Right kidney (tissue), 9 donors: ENCODE results near the gene WDHD1.
"Not testable (repeated sequence)": the region's sequence is repeated elsewhere in the genome, so short reads cannot be mapped to it uniquely, and the experiment has no call there.

Source experiments
- DNase-seq: peaks from one replicate; pipeline ENCODE4 v3.0.0-alpha.2; 2016
- long read RNA-seq, 8 donors: transcript quantifications; one replicate each; lab custom pipeline, GENCODE V29; 2026

The WDHD1 gene
- long read RNA-seq, donor 1 = 0 reads
- long read RNA-seq, donor 2, partial matches to known transcripts = 0 of 1 reads
- long read RNA-seq, donor 2, other reads (novel, unspliced or antisense) = 0 of 1 reads
- long read RNA-seq, donor 3, full-length matches to known transcripts = 1 of 1 reads
- long read RNA-seq, donor 3, partial matches to known transcripts = 0 of 1 reads
- long read RNA-seq, donor 3, other reads (novel, unspliced or antisense) = 0 of 1 reads
- long read RNA-seq, donor 4, full-length matches to known transcripts = 2 of 2 reads
- long read RNA-seq, donor 4, partial matches to known transcripts = 0 of 2 reads
- long read RNA-seq, donor 4, other reads (novel, unspliced or antisense) = 0 of 2 reads
- long read RNA-seq, donor 5 = 0 reads
- long read RNA-seq, donor 6 = 0 reads
- long read RNA-seq, donor 7 = 0 reads
- long read RNA-seq, donor 8, full-length matches to known transcripts = 1 of 1 reads
- long read RNA-seq, donor 8, partial matches to known transcripts = 0 of 1 reads
- long read RNA-seq, donor 8, other reads (novel, unspliced or antisense) = 0 of 1 reads

- peak; percentile 97 for DNase-seq
Observed at GRCh38 chr14:55026793-55027561, at the start of gene WDHD1, which contains the start of gene SOCS4. WDHD1 (minus strand) TSS chr14:55027099; CDS start chr14:55026787, 312 bp downstream. SOCS4 (plus strand) TSS chr14:55027236; CDS start chr14:55043042, 15,806 bp downstream.

DNA sequence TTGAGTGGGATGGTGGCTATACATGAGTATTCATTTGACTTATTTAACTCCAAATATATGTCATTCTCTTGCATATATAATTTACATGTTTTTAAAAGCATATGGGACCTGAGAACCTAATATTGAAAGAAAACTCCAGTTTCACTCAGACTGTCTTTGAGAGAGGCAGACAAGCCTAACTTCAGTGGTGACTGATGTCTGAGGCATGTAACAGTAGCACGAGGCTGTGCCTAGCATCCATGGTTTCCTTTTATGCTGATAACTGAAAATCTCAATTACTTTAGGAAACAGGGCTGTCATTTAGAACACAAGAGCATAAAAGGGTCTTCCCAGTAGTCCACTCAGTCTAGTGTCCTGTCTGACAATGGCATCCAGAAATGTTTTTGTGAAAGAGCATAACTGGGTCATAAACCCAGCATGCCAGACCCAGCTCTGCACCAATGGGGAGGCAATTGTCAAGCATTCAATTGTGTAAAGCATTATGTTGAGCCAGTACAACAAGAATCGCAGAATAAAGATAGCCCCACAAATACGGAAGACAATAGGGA, 48.8 kb upstream of the WDHD1 start:
- DNase-seq = no peak

DNA sequence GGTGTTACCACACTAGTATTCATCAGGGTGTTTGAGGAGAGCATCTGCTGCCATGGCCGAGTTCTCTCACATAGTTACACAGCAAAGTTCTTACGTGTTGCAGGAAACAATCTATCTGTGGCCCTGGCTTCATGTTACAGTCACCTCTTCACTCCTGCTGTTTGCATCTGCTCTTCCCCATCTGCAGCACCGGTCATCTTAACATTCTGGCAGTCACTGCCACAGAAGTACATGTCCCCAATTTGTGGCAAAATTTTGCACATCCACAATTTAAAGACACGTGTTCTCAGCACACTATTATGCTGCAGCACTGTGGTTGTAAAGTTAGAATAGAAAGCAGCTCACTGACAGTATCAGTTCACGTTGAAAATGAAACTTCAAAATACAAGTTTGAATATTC, 47.8 kb upstream of the WDHD1 start:
- no peak for DNase-seq

GRCh38 chr14:55073856-55074255, 47.0 kb upstream of the WDHD1 start:
- no peak for DNase-seq

DNA sequence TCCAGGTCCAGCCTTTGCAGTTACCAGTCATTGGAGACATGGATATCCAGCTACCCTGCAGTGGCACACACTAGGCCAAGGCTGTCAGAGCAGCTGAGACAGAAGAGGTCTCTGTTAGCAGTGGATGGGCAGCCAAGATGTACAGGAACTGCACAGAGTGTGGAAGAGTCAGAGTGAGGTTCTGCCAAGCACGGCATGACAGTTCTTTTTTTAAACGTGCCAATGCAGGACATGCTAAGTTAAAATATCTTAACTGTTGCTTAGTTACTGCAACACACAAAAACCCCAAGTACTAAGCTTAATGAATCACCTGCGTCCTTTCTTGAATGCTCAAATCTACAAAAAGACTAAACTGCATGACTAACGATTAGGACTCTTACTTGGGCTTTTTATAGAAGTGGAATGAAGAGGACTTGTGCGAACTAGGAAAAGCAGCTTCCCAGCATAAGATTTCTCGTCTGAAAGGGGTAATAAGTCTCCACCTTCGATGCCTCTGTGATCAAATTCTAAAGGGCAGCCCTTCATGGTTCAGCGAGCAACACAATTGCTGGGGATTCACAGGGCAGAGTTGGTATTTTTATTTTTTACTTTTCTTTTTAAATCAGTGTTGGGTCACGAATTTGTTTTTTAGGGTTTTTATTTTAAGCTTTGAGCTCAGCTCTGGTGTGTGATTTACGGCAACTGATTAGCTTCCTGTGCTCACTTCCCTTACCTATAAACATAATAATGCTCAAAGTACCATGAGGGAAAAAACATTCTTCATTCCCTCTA, 45.2 kb upstream of the WDHD1 start:
- peak; percentile 32 for DNase-seq

GRCh38 chr14:55070981-55071411, 44.1 kb upstream of the WDHD1 start:
- DNase-seq = no peak

DNA sequence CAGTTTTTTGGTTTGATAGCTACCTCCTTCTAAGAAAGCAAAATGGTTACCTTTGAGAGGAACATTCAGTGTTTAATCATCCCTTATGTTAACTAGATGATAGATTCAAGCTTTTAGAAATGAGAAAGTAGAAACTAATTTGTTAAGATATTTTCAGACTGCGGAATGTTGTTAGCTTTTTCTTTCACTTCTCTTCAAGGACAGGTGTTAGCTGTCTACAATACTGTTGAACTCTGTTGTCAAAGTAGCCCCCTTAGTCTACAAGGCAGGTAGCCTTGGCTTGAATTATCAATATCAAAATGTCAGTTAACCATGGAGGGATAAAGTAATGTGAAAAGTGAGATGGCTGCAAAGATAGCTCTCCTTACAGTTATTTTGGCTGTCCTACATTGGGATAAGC, 39.3 kb upstream of the WDHD1 start:
- no peak for DNase-seq

- no peak for DNase-seq
Observed at GRCh38 chr14:55065411-55065810, 38.5 kb upstream of the WDHD1 start.

GRCh38 chr14:55064896-55065295, 38.0 kb upstream of the WDHD1 start:
- DNase-seq = not testable (repeated sequence)

DNA sequence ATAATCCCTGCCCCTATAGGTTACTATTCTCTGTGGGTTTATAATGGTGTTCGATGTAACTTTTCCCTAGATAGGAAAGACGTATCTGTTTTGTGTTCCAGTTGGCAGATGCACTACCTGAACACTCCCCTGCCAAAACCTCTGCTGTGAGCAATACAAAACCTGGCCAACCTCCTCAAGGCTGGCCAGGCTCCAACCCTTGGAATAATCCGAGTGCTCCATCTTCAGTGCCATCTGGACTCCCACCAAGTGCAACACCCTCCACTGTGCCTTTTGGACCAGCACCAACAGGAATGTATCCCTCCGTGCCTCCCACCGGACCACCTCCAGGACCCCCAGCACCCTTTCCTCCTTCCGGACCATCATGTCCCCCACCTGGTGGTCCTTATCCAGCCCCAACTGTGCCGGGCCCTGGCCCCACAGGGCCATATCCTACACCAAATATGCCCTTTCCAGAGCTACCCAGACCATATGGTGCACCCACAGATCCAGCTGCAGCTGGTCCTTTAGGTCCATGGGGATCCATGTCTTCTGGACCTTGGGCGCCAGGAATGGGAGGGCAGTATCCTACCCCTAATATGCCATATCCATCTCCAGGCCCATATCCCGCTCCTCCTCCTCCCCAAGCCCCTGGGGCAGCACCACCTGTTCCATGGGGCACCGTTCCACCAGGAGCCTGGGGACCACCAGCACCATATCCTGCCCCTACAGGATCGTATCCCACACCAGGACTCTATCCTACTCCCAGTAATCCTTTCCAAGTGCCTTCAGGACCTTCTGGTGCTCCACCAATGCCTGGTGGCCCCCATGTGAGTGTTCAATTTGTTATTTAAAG, 35.8 kb upstream of the WDHD1 start:
- no peak for DNase-seq

DNA sequence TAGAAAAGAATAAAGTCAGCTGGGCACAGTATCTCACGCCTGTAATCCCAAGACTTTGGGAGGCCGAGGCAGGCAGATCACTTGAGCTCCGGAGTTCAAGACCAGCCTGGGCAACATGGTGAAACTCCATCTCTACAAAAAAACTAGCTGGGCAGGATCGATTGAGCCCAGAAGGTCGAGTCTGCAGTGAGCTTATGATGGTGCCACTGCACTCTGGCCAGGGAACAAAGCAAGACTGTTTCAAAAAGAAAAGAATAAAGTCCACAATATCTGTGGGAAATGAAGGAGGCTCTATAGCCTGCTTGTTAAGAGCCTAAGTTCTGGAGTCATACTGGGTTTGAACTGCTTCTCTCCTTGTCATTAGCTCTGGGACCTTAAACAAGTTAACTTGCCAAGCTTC, 32.4 kb upstream of the WDHD1 start:
- DNase-seq = no peak

DNA sequence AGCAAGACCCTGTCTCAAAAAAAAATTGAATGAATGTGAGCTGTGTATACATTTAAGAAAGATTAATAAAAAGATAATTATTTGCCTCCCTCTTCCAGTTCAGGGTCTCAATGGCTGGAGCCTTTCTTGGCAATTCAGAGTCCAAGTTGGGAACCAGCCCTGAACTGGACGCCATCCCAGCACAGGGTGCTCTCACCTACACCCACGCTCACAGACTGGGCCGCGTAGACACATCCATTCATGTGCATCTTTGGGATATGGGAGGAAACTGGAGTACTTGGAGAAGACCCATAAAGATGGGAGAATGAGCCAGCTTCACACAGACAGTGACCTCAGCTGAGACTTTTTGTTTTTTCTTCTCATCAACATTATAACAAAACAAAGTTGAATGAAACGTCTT, 31.0 kb upstream of the WDHD1 start:
- no peak for DNase-seq

DNA sequence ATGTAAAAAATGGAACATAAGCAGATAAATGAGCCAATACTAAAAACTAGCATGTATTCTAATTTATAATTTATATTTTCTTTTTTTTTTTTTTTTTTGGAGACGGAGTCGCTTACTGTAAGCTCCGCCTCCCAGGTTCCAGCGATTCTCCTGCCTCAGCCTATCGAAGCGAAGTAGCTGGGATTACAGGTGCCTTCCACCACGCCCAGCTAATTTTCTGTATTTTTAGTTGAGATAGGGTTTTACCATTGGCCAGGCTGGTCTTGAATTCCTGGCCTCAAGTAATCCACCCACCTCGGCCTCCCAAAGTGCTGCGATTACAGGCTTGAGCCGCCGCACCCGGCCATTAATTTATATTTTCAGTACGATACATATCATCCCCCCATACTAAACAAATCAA, 27.2 kb upstream of the WDHD1 start:
- no peak for DNase-seq

DNA sequence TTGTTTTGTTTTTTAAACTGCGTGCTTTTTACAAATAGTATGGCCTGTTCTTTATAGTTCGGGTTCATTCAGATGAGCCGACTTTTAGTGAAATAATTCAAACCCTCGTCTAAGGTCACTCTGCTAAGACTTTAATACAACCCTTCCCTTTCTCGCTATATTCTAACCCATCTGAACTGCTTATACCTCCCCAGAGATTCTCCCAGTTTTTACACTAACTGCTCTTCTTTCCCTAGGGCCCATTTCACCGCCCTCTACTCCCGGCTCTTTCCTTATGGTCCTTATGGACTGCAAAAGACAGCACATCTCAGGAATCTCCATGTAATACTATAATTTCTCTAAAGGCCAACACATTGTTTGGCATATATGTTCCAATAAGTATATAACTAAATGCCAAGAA, 26.6 kb upstream of the WDHD1 start:
- no peak for DNase-seq

DNA sequence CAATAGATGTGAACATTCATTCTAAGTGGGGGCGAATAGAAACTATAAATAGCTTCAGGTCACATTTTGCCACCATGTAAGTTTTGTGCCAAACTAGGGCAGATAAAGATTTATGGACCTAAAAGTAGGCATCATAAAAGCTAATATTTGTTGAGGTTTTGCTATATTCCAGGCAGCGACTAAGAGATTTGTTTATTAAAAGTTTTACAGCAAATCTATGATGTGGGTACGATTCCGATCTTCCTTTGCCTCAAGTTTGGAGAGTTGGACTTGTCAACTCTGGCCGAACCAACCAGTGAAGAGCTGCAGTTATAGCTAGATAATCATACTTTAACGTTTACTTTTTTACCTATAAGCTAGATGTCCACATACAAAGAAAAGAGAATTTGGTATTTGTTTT, 26.1 kb upstream of the WDHD1 start:
- no peak for DNase-seq

GRCh38 chr14:55052269-55052930, 25.5 kb upstream of the WDHD1 start:
- no peak for DNase-seq

DNA sequence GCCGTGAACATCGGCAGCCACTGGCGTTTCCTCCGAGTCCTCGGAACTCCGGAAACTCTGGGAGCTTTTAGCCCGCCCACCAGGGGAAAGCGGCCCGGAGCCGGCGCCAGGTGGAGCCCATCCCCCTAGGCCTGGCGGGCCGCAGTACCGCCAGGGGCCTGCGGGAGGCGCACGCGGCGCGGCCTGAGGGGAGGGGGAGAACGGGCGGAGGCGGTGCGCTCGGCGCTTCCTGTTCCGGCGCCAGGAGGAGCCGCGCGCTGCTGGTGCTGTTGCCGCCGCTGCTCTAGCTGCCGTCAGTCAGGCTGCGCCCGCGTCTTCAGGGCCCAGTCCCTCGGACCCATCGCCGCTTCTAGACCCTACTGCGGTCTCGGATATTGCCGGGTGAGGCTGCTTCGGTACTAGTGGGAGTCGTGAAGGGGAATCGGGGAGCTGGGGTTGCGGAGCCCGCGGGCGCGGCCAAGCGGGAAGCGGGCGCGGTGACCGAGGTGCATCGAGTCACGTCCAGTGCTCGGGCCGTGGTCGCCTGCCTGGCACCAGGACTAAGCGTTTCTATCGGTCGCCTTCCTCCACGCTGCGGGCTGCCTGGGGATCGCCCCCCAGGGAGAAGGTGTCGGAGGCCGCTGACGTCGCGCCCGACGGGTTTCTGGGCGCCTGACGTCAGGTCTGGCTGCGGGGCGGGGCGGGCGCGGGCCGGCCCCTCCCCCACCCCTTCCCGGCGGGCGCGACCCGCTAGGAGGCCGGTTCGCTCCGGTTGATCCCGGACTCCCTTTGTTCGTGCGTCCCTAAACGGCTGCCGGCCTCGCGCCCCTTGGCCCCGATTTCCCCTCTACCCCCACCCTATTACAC, 24.7 kb upstream of the WDHD1 start, which contains the start of gene MAPK1IP1L:
Gene MAPK1IP1L (plus strand): TSS at position 225 of the 846 bp plus-strand sequence. CDS start 10,037 bp downstream, outside the sequence.
- DNase-seq = peak; percentile 100

DNA sequence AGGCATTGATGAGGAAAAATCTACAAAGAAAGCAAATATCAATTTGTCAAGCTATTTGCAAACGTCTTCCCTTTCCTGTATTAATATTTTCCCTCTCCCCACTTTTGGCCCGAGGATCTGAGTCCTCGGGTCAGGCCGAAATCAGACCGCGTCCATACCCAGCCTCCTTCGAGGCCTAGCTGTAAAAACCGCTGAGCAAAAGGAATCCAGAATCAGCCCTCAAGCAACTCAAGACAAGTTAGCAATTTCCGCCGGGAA, 24.2 kb upstream of the WDHD1 start:
- DNase-seq = no peak

- DNase-seq = no peak
Observed at GRCh38 chr14:55048900-55049436, 22.1 kb upstream of the WDHD1 start.
